H9 (cell line): ENCODE results near the gene IZUMO1. TPM values are rescaled to one million over a fixed set of nuclear protein-coding genes. Genes with fewer than 3 reads are reported as not detected.

Experiments
- DNase-seq: peaks from one replicate; pipeline ENCODE4 v3.0.0-alpha.2; 2017
- H2AFZ ChIP-seq: one replicate; pipeline ENCODE4 v1.6.1; 2013; ENCODE audit warnings: mild to moderate bottlenecking, low read length, control low read depth, moderate library complexity
- H2AK5ac ChIP-seq: 2 replicates; pipeline ENCODE4 v1.6.1; 2013; ENCODE audit warnings: low read length, control low read depth, mixed read lengths; ENCODE audit not compliant: insufficient read length
- H2BK120ac ChIP-seq: one replicate; pipeline ENCODE4 v1.6.1; 2013; ENCODE audit warnings: low read depth, mild to moderate bottlenecking, low read length, control low read depth, inconsistent platforms; ENCODE audit not compliant: poor library complexity, severe bottlenecking
- H2BK12ac ChIP-seq: 2 replicates; pipeline ENCODE4 v1.6.1; 2013; ENCODE audit warnings: low read length, control low read depth, mixed read lengths, low read depth; ENCODE audit not compliant: insufficient read length
- H2BK15ac ChIP-seq: 2 replicates; pipeline ENCODE4 v1.6.1; 2013; ENCODE audit warnings: low read depth, low read length, control low read depth
- H2BK20ac ChIP-seq: one replicate; pipeline ENCODE4 v1.6.1; 2013; ENCODE audit warnings: low read depth, mild to moderate bottlenecking, low read length, control low read depth, inconsistent platforms; ENCODE audit not compliant: poor library complexity, severe bottlenecking
- H2BK5ac ChIP-seq: 2 replicates; pipeline ENCODE4 v1.6.1; 2013; ENCODE audit warnings: low read length, control low read depth, mixed read lengths; ENCODE audit not compliant: insufficient read length
- H3K14ac ChIP-seq: 2 replicates; pipeline ENCODE4 v1.6.1; 2013; ENCODE audit warnings: low read length, control low read depth; ENCODE audit not compliant: insufficient read depth
- H3K18ac ChIP-seq: 2 replicates; pipeline ENCODE4 v1.6.1; 2013; ENCODE audit warnings: low read depth, mild to moderate bottlenecking, mixed read lengths, low read length, control low read depth; ENCODE audit not compliant: insufficient read length
- H3K23ac ChIP-seq: 2 replicates; pipeline ENCODE4 v1.6.1; 2013; ENCODE audit warnings: low read length, control low read depth, mixed read lengths, low read depth; ENCODE audit not compliant: insufficient read length
- H3K23me2 ChIP-seq: 2 replicates; pipeline ENCODE4 v1.6.1; 2013; ENCODE audit warnings: low read depth, mild to moderate bottlenecking, mixed read lengths, low read length, control low read depth; ENCODE audit not compliant: insufficient read length, poor library complexity, severe bottlenecking
- H3K27ac ChIP-seq: 2 replicates; pipeline ENCODE4 v1.5.1; 2013; ENCODE audit warnings: low read length, control low read depth, mixed read lengths, low read depth; ENCODE audit not compliant: insufficient read length
- H3K27me3 ChIP-seq: 2 replicates; pipeline ENCODE4 v1.6.1; 2013; ENCODE audit warnings: low read length, control low read depth, inconsistent platforms; ENCODE audit not compliant: insufficient read depth
- H3K4ac ChIP-seq: 2 replicates; pipeline ENCODE4 v1.6.1; 2013; ENCODE audit warnings: low read depth, mild to moderate bottlenecking, control low read depth, inconsistent platforms, low read length, moderate library complexity
- H3K4me1 ChIP-seq: 2 replicates; pipeline ENCODE4 v1.6.1; 2013; ENCODE audit warnings: low read length, control low read depth, inconsistent platforms; ENCODE audit not compliant: insufficient read depth
- H3K4me2 ChIP-seq: 2 replicates; pipeline ENCODE4 v1.6.1; 2013; ENCODE audit warnings: low read length, control low read depth, mixed read lengths; ENCODE audit not compliant: insufficient read length, insufficient read depth
- H3K56ac ChIP-seq: 2 replicates; pipeline ENCODE4 v1.6.1; 2013; ENCODE audit warnings: low read depth, mild to moderate bottlenecking, mixed read lengths, low read length, control low read depth; ENCODE audit not compliant: insufficient read length
- H3K79me1 ChIP-seq: 2 replicates; pipeline ENCODE4 v1.6.1; 2013; ENCODE audit warnings: low read depth, mild to moderate bottlenecking, moderate library complexity, low read length, control low read depth, inconsistent platforms; ENCODE audit not compliant: insufficient read depth, poor library complexity, severe bottlenecking
- H3K79me2 ChIP-seq: 2 replicates; pipeline ENCODE4 v1.6.1; 2013; ENCODE audit warnings: low read length, control low read depth, inconsistent platforms; ENCODE audit not compliant: insufficient read depth
- H3K9ac ChIP-seq: 2 replicates; pipeline ENCODE4 v1.6.1; 2013; ENCODE audit warnings: low read length, control low read depth, mixed read lengths; ENCODE audit not compliant: insufficient read length; ENCODE audit errors: extremely low read depth
- H3K9me3 ChIP-seq: one replicate; pipeline ENCODE4 v1.6.1; 2013; ENCODE audit warnings: low read depth, low read length, inconsistent platforms; ENCODE audit not compliant: control insufficient read depth
- H3T11ph ChIP-seq: one replicate; pipeline ENCODE4 v1.6.1; 2013; ENCODE audit warnings: mild to moderate bottlenecking, low read length, control low read depth, inconsistent platforms
- H4K20me1 ChIP-seq: one replicate; pipeline ENCODE4 v1.6.1; 2013; ENCODE audit not compliant: control insufficient read depth, insufficient read length, insufficient read depth
- H4K5ac ChIP-seq: 2 replicates; pipeline ENCODE4 v1.6.1; 2013; ENCODE audit warnings: low read depth, mild to moderate bottlenecking, mixed read lengths, low read length, control low read depth; ENCODE audit not compliant: insufficient read length
- H4K8ac ChIP-seq: replicated peaks from 2 replicates; pipeline ENCODE4 v1.6.1; 2013; ENCODE audit warnings: low read length, control low read depth, mixed read lengths, low read depth; ENCODE audit not compliant: insufficient read length
- H4K91ac ChIP-seq: 2 replicates; pipeline ENCODE4 v1.6.1; 2013; ENCODE audit warnings: low read depth, mild to moderate bottlenecking, moderate library complexity, mixed read lengths, low read length, control low read depth; ENCODE audit not compliant: insufficient read length
- H3K27ac Mint-ChIP-seq, 3 experiments: 2 replicates in 2 of 3; 3 replicates in 1 of 3; pipeline ENCODE4 v1.8.0; 2020 to 2021; ENCODE audit warnings: mixed read lengths in 3 of 3, mild to moderate bottlenecking in 1 of 3, moderate library complexity in 1 of 3
- H3K27me3 Mint-ChIP-seq: 2 replicates; pipeline ENCODE4 v1.8.0; 2021; ENCODE audit warnings: low read depth, mild to moderate bottlenecking, moderate library complexity, mixed read lengths
- H3K36me3 Mint-ChIP-seq, 3 experiments: 2 replicates in 2 of 3; 3 replicates in 1 of 3; pipeline ENCODE4 v1.8.0; 2020 to 2021; ENCODE audit warnings: low read depth in 3 of 3, mixed read lengths in 3 of 3; ENCODE audit not compliant: insufficient read depth in 1 of 3
- H3K4me1 Mint-ChIP-seq, 2 experiments: 2 replicates each; pipeline ENCODE4 v1.8.0; 2020; ENCODE audit warnings: mixed read lengths in 2 of 2
- H3K4me3 Mint-ChIP-seq, 2 experiments: 2 replicates in 1 of 2; 3 replicates in 1 of 2; pipeline ENCODE4 v1.8.0; 2020 to 2021; ENCODE audit warnings: mild to moderate bottlenecking in 2 of 2, mixed read lengths in 2 of 2, moderate library complexity in 1 of 2
- H3K9me3 Mint-ChIP-seq, 2 experiments: 2 replicates in 1 of 2; 3 replicates in 1 of 2; pipeline ENCODE4 v1.8.0; 2020; ENCODE audit warnings: mild to moderate bottlenecking in 2 of 2, mixed read lengths in 2 of 2, moderate library complexity in 1 of 2
- CTCF ChIP-seq: fragments of 200-600 bp; sonication (generic); conservative IDR thresholded peaks from 3 replicates; pipeline ENCODE4 v1.8.0; 2021; ENCODE audit warnings: antibody characterized with exemption, mild to moderate bottlenecking
- WGBS: extraction: QIAGEN DNeasy Blood & Tissue Kit; methylation state at CpG from one replicate; pipeline ENCODE4 v1.1.7; 2013; ENCODE audit warnings: missing lambda C conversion rate, low lambda C conversion rate, mixed read lengths; ENCODE audit not compliant: insufficient read length; ENCODE audit errors: extremely low coverage; 5-methylcytosine and 5-hydroxymethylcytosine counted together
- total RNA-seq: library from RNA; stranded (reverse); gene quantifications from 2 replicates; pipeline ENCODE4 v1.2.1, GENCODE V29; 2021

Gene IZUMO1
- total RNA-seq, 1 experiment from 2014 or later, result 3.7 TPM

- Histone ChIP-seq H3K27me3 (no peaks in the 10 kb centered on the region; the same call in 1 of the 2 replicates), H3K79me1 (no peaks in the 10 kb centered on the region), H3T11ph (no peak overlapping the region), H4K8ac (no peak overlapping the region), H2BK120ac (no peak overlapping the region), H3K18ac (no peak overlapping the region), H3K4me2 (peak overlapping the region; percentile 54), H3K14ac (no peak overlapping the region), H3K4ac (no peak overlapping the region), H3K23me2 (peaks cover 9% of the 10 kb centered on the region), H2BK12ac (no peak overlapping the region), H2BK15ac (no peak overlapping the region), H3K56ac (no peak overlapping the region), H2BK20ac (no peak overlapping the region), H3K27ac (no peak overlapping the region), H3K79me2 (no peaks in the 10 kb centered on the region), H3K23ac (no peak overlapping the region), H2AK5ac (no peak overlapping the region), H4K20me1 (no peaks in the 10 kb centered on the region), H4K91ac (no peak overlapping the region), H3K9ac (no peak overlapping the region), H2BK5ac (no peak overlapping the region), H2AFZ (no peak overlapping the region), H4K5ac (no peak overlapping the region), H3K4me1 (no peaks in the 10 kb centered on the region; the same call in 1 of the 2 replicates), H3K9me3 (no peaks in the 10 kb centered on the region)
- no CpG with 5 or more reads among the region's 96 CpGs for WGBS
- peak overlapping the region; percentile 52 to 80 for H3K4me3 Mint-ChIP-seq
- H3K36me3 Mint-ChIP-seq, result peaks cover 2 to 4% (median 3%) of the 10 kb centered on the region in 3 experiments; a peak in 3 of 7 replicates
- peak; percentile 52; the same call in 2 of the 3 replicates for TF ChIP-seq CTCF
- H3K9me3 Mint-ChIP-seq, result no peaks in the 10 kb centered on the region
- DNase-seq, result peak; percentile 99
- H3K4me1 Mint-ChIP-seq, result peaks cover 23 to 51% of the 10 kb centered on the region in 2 experiments
- H3K27ac Mint-ChIP-seq, result peak overlapping the region; percentile 53 to 98 (median 91); a peak in 5 of 7 replicates
- H3K27me3 Mint-ChIP-seq, result peaks cover 20% of the 10 kb centered on the region
Observed at GRCh38 chr19:48738557-48739403, 7.9 kb downstream of the IZUMO1 start.
